22Rv1 (cell line): ENCODE data around the gene DGKG.

Experiments used
- H3K27ac ChIP-seq: fragments of 450-650 bp; 2 replicates; pipeline ENCODE4 v1.5.1; 2017
- ZFX ChIP-seq: fragments of 450-650 bp; IDR thresholded peaks from 2 replicates; pipeline ENCODE4 v1.6.1; 2017; ENCODE audit warnings: antibody characterized with exemption, borderline replicate concordance
- TF ChIP-seq, protein P1 (sequence below): fragments of 450-650 bp; IDR thresholded peaks from 2 replicates; pipeline ENCODE4 v1.5.1; 2017; ENCODE audit warnings: mild to moderate bottlenecking

Gene DGKG

DNA sequence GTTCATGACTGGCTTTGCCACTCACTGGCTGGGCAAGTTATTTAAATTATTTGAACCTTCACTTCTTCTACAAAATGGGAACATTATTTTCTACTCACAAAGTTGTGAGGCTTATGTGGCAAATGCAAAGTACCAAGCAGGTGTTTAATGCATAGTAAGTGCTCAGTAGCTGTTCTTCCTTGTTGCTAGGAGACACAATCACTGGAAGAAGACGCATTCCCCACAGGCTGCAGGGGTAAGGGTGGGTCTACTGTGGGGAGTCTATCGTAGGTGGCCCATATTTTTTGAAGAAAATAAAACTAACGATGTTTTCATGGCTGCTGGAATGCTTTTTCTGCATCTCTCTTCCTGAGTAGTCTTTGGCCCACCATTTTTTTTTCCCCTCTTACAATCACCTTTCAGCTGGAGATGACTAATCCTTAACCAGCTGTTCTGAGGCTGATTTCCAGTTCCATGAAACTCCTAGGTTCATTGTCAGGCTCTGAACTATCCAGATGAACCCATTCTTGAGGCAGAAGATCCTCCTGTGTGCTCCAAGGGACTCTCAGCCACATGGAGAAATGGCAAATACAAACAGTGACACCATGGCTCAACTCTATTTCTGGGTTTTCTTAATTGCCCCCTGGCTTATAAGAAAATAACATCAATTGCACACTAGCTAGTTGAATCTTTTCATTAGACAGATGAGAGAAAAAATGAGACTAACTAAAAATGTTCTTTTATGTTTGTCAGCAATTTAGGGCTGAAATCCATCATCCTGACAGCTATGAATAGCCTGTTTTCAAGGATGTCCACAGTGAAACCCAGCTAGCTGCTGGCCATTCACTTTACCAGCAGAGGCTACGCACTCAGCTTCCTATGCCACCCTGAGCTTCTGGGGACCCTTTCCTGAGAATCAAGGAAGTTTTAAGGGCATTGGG, 144.9 kb downstream of the DGKG start:
- TF ChIP-seq ZFX = no peak
- TF ChIP-seq, protein P1, sequence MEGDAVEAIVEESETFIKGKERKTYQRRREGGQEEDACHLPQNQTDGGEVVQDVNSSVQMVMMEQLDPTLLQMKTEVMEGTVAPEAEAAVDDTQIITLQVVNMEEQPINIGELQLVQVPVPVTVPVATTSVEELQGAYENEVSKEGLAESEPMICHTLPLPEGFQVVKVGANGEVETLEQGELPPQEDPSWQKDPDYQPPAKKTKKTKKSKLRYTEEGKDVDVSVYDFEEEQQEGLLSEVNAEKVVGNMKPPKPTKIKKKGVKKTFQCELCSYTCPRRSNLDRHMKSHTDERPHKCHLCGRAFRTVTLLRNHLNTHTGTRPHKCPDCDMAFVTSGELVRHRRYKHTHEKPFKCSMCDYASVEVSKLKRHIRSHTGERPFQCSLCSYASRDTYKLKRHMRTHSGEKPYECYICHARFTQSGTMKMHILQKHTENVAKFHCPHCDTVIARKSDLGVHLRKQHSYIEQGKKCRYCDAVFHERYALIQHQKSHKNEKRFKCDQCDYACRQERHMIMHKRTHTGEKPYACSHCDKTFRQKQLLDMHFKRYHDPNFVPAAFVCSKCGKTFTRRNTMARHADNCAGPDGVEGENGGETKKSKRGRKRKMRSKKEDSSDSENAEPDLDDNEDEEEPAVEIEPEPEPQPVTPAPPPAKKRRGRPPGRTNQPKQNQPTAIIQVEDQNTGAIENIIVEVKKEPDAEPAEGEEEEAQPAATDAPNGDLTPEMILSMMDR = no peak
- H3K27ac ChIP-seq = no peak overlapping the region

DNA sequence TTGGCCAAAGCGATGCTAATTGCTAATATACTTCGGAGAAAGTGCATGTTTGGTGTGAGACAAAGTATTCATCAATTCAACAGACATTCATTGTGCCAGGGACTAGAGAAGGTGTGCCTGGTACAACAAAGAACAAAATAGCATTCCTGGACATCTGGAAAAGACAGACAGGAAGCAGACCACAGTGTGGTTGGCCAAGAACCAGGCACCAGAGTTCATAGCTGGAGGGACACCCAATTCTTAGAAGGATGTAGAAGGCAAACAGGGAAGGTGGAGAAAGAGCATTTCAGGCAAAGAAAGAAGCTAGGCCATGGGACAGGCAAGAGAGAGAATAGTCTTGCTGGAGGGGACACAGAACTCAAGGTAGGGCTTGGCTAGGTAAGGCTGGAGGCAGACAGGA, 147.4 kb downstream of the DGKG start:
- no peak overlapping the region for H3K27ac ChIP-seq

DNA sequence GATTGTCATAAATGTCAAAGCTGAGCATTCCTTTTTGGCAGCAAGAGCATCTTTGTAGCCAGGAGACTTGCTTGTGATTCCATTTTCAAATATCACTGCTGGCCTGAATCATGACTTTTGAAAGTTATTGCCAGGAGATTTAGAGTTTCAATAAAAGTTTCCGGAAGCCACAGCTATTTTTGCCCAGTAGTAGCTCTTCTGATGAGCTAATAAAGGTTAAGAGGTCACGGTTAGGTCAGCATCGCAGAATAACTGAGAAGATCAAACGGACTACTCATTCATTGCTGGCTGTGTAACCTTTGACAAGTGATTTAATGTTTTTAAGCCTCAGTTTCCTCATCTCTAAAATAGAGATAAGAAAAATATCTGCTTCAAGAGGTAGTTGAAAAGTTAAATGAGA, 148.1 kb downstream of the DGKG start:
- TF ChIP-seq, protein P1 = no peak
- no peak for TF ChIP-seq ZFX
- H3K27ac ChIP-seq = no peak overlapping the region

More for the DNA sequence above, 147.4 kb downstream of the DGKG start:
- no peak for TF ChIP-seq ZFX
- TF ChIP-seq, protein P1 = no peak

DNA sequence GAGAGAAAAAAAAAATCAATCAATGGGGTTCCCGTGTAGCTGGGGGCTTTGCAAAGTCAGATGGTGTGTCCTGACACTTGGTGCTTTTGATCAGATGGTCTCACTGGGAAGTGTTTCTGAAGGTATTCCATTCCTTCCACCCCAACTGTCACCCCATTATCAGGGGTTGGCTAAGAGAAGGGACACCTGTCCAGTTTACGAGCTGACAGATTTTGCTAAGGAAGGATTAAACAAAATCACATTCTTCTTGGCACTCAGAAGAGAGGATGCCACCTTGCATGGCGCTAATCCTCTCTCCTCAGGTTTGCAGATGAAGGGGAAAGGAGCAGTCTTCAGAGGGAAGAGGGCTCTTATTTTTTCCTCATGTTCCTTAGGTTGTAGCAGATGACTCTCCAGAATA, 149.4 kb downstream of the DGKG start:
- TF ChIP-seq, protein P1 = no peak
- TF ChIP-seq ZFX = no peak
- no peak overlapping the region for H3K27ac ChIP-seq

DNA sequence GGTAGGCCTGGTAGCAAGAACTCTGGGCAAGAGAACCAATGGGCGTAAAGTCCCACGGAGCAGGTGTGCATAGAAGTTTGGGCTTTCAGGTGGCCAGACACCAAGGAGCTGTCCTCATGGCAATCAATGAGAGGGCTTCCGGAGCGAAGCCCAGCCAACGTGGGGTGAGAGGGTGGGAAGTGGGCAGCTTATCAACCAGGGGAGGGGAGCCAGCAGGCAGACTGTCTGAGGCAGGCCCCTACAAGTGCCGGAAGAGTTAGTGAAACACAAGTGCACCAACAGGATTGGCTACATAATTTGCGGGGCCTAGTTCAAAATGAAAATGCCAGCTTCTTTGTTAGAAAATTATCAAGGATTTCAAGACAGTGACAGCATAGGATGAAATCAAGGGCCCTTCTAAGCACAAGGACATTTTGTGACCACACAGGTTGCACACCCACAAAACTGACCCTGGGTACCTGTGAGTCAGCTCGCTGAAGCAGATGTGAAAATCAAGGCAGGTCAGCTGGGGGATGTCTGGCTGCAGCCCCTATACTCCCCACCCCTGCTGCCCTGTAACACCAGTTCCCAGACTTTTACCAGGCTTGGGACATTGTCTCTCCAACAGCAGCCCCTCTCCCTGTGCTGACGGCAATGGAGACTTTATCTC, 151.1 kb downstream of the DGKG start:
- no peak overlapping the region for H3K27ac ChIP-seq
- TF ChIP-seq, protein P1 = no peak
- no peak for TF ChIP-seq ZFX

DNA sequence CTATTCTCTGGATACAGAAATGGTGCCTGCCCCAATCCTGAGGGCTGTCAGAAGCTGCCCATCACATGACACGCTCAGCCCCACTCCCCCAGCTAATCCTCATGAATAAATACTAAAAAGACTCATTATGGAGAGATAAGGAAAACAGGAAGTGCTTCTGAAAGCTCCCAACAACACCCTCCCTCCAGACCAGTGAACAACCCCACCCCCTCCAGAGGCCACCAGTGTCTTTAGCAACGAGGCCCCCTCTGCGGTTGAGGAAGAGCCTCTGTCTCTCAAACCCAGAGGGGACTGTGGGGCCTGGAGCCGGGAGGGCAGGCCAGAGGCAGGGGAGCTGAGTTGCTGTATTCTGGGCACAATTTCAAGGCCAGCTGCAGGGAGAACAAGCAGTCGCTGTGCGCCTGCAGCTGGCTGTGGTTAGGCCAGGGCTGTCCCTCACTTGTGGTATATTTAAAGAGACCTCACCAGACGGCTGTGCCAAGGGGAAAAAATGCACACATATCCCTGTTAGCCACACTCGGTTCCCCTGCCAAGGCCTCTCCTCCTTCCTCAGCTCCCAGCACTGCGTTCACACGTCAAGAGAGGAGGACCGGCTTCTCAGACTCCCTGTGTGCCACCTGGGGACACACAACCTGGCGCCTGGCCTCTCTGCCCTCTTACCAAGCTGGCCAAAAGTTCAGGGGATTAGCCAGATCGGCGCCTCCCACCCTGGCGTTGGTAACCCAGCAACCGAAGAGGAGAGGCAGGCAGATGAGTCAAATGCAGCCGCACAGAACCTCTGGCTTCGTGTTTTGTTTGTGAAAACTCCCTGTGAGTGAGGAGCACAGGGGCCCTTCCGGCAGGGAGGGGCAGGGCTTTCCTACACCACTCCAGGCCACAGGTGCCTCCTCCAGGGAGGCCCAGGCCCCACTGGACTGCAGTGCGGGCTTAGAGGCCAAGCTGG, 152.0 kb downstream of the DGKG start:
- no peak overlapping the region for H3K27ac ChIP-seq
- no peak for TF ChIP-seq ZFX

DNA sequence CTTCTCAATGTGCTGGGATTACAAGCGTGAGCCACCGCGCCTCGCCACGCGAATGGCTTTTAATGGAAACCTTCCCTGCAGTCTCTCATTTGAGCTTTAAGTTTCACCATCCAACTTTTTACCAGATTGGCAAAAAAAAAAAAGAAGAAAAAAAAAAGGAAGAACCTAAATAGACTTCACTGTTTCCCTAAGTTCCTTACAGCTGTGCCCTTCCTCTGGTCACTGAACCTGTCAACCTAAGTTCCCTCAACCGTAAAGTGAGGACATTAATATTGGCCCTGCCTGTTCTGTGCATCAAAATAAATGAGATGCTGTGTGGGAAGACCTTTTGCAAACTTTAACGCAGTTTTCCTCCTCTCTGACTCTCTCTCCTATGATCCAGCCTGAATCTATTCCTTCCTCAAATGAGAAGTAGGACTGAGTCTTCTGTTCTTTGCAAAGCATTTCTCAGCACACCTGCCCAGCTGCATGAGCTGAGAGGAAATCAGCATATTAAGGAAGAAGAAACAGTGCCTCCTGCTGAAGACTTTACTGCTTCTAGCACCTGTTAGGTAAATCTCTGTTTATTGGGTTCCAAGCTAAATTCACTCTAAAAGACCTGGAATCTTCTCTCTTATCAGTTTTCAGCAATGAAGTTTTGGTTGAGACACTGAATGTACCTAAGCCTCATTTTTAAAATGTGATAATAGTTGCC, 153.6 kb downstream of the DGKG start:
- no peak overlapping the region for H3K27ac ChIP-seq
- no peak for TF ChIP-seq ZFX
- TF ChIP-seq, protein P1 = no peak
